Astrocyte (in vitro differentiated cells and primary cell): ENCODE data around the gene OSBPL3. TPM values are rescaled to one million over a fixed set of nuclear protein-coding genes. Genes with fewer than 3 reads are reported as not detected.

Experiments
- DNase-seq: peaks from one replicate; pipeline ENCODE4 v3.0.0-alpha.2; 2010; ENCODE audit warnings: low read depth
- FAIRE-seq: peaks from 2 replicates; lab custom pipeline; 2011; peaks lifted over from hg19 to GRCh38; lab: Jason Lieb, UNC
- H2AFZ ChIP-seq: 2 replicates; pipeline ENCODE4 v1.6.0; 2012; ENCODE audit warnings: low read depth, low read length, inconsistent platforms
- H3K27ac ChIP-seq: 2 replicates; pipeline ENCODE4 v1.5.1; 2011; ENCODE audit warnings: low read depth, low read length, inconsistent platforms
- H3K27me3 ChIP-seq: 2 replicates; pipeline ENCODE4 v1.6.0; 2011; ENCODE audit warnings: low read length, inconsistent platforms; ENCODE audit not compliant: insufficient read depth
- H3K36me3 ChIP-seq: 2 replicates; pipeline ENCODE4 v1.5.1; 2011; ENCODE audit warnings: low read length, inconsistent platforms; ENCODE audit not compliant: insufficient read depth
- H3K4me1 ChIP-seq: 2 replicates; pipeline ENCODE4 v1.5.1; 2011; ENCODE audit warnings: low read length, inconsistent platforms; ENCODE audit not compliant: insufficient read depth
- H3K4me2 ChIP-seq: 2 replicates; pipeline ENCODE4 v1.6.0; 2012; ENCODE audit warnings: low read length, inconsistent platforms
- H3K4me3 ChIP-seq: 2 replicates; pipeline ENCODE4 v1.5.1; 2011; ENCODE audit warnings: low read depth, mild to moderate bottlenecking, low read length, inconsistent platforms; ENCODE audit not compliant: insufficient read depth
- H3K79me2 ChIP-seq: 2 replicates; pipeline ENCODE4 v1.6.0; 2012; ENCODE audit warnings: mild to moderate bottlenecking, low read length, inconsistent platforms; ENCODE audit not compliant: insufficient read depth
- H3K9ac ChIP-seq: 2 replicates; pipeline ENCODE4 v1.6.0; 2012; ENCODE audit warnings: mild to moderate bottlenecking, low read length, inconsistent platforms
- H3K9me3 ChIP-seq: 2 replicates; pipeline ENCODE4 v1.5.1; 2012; ENCODE audit warnings: low read depth, mild to moderate bottlenecking, low read length, inconsistent platforms; ENCODE audit not compliant: insufficient read depth
- H4K20me1 ChIP-seq: 2 replicates; pipeline ENCODE4 v1.6.0; 2012; ENCODE audit warnings: low read length, inconsistent platforms; ENCODE audit not compliant: insufficient read depth
- H3K27ac Mint-ChIP-seq: one replicate; pipeline ENCODE4 v1.8.0; 2021; ENCODE audit warnings: mild to moderate bottlenecking, mixed read lengths; ENCODE audit not compliant: unreplicated experiment
- H3K27me3 Mint-ChIP-seq: one replicate; pipeline ENCODE4 v1.8.0; 2021; ENCODE audit warnings: low read depth, mixed read lengths; ENCODE audit not compliant: unreplicated experiment
- H3K36me3 Mint-ChIP-seq: one replicate; pipeline ENCODE4 v1.8.0; 2021; ENCODE audit warnings: low read depth, mixed read lengths; ENCODE audit not compliant: unreplicated experiment
- H3K4me1 Mint-ChIP-seq: one replicate; pipeline ENCODE4 v1.8.0; 2021; ENCODE audit warnings: low read depth, mixed read lengths; ENCODE audit not compliant: unreplicated experiment
- H3K4me3 Mint-ChIP-seq: one replicate; pipeline ENCODE4 v1.8.0; 2021; ENCODE audit warnings: mild to moderate bottlenecking, moderate library complexity, mixed read lengths; ENCODE audit not compliant: unreplicated experiment
- H3K9me3 Mint-ChIP-seq: one replicate; pipeline ENCODE4 v1.8.0; 2021; ENCODE audit warnings: mild to moderate bottlenecking, mixed read lengths; ENCODE audit not compliant: unreplicated experiment
- EZH2 ChIP-seq: IDR thresholded peaks from 2 replicates; pipeline ENCODE4 v1.6.1; 2012; ENCODE audit warnings: mild to moderate bottlenecking, low read length, inconsistent platforms; ENCODE audit not compliant: insufficient read depth
- total RNA-seq: library from RNA; stranded (reverse); gene quantifications from 2 replicates; pipeline ENCODE4 v1.2.1, GENCODE V29; 2021
- TF ChIP-seq, protein P1 (sequence below): IDR thresholded peaks from 2 replicates; pipeline ENCODE4 v1.5.1; 2011; ENCODE audit warnings: low read depth, mild to moderate bottlenecking, inconsistent platforms, low read length, moderate library complexity; ENCODE audit not compliant: insufficient read depth

The OSBPL3 gene
- total RNA-seq, 1 donor from 2014 or later: 62.9 TPM

DNA sequence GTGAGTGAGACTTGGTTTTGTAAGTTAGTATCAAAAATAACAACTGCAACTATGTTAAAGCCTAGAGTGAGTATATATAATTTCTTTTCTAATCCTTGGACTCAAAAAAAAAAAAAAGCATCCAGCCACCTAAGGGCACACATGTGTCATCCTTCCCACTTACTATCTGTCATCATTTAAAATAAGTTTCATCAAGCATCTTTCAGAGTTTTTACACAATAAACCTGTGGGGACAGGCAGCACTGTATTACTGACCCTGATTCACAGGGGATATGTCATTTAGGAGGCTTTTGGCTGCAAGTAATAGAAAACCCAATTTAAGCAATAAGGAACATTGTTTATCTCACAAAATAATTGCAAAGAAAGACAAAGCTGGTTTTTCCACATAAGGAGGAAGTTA, 32.3 kb upstream of the OSBPL3 start:
- Mint-ChIP-seq H3K4me1 (peaks cover 6% of the 10 kb centered on the region), H3K27me3 (no peaks in the 10 kb centered on the region), H3K27ac (no peak overlapping the region), H3K4me3 (no peak overlapping the region), H3K9me3 (peaks cover 2% of the 10 kb centered on the region), H3K36me3 (no peaks in the 10 kb centered on the region)
- no peaks in the 10 kb centered on the region for H3K9me3 ChIP-seq
- FAIRE-seq (peak; percentile 52), DNase-seq (no peak)
- H3K4me3 ChIP-seq: no peak overlapping the region
- H3K4me1 ChIP-seq: no peaks in the 10 kb centered on the region
- no peaks in the 10 kb centered on the region for H3K79me2 ChIP-seq
- H4K20me1 ChIP-seq: no peaks in the 10 kb centered on the region
- TF ChIP-seq EZH2: no peak
- TF ChIP-seq, protein P1, sequence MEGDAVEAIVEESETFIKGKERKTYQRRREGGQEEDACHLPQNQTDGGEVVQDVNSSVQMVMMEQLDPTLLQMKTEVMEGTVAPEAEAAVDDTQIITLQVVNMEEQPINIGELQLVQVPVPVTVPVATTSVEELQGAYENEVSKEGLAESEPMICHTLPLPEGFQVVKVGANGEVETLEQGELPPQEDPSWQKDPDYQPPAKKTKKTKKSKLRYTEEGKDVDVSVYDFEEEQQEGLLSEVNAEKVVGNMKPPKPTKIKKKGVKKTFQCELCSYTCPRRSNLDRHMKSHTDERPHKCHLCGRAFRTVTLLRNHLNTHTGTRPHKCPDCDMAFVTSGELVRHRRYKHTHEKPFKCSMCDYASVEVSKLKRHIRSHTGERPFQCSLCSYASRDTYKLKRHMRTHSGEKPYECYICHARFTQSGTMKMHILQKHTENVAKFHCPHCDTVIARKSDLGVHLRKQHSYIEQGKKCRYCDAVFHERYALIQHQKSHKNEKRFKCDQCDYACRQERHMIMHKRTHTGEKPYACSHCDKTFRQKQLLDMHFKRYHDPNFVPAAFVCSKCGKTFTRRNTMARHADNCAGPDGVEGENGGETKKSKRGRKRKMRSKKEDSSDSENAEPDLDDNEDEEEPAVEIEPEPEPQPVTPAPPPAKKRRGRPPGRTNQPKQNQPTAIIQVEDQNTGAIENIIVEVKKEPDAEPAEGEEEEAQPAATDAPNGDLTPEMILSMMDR: no peak
- H3K9ac ChIP-seq: no peak overlapping the region
- no peaks in the 10 kb centered on the region for H3K36me3 ChIP-seq
- no peaks in the 10 kb centered on the region for H3K27me3 ChIP-seq
- H3K27ac ChIP-seq: no peak overlapping the region
- H3K4me2 ChIP-seq: no peak overlapping the region
- H2AFZ ChIP-seq: no peak overlapping the region

DNA sequence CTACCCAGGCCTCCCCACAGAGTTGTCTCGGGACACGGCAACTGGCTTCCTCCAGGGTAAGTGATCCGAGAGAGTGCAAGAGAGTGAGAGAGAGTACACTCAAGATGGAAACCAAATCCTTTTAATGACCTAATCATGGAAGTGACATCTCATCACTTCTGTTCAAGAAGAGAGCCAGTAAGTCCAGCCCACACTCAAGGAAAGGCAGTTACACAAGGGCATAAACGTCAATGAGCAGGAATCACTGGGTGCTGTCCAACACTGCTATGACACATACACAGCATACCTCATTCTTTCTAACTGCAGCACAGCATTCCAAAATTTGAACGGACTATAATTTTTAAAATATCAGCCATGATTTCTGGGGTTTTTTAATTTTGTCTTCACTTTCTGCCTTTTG, 29.3 kb upstream of the OSBPL3 start:
- peak; percentile 87 for FAIRE-seq
- no peak overlapping the region for H3K27ac Mint-ChIP-seq
- H3K9me3 Mint-ChIP-seq: no peaks in the 10 kb centered on the region

DNA sequence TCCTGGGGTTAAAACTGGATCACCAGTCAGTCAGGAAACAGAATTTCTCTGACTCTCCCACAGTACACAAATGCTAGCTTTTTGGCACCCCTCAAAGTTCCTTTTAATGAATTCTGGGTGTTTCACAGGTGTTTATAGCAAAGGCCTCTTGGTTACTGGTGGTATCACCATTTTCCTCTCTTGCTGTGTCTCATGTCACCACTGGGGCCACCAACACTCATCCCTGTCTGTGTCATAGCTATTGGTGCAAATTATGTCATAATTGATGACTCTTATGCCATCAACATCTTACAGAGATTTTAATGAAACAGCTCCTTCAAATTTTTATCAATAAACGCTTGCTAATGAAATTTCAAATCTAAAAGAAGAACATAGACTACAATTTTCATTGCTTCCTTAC, 27.7 kb upstream of the OSBPL3 start:
- H3K36me3 Mint-ChIP-seq: no peaks in the 10 kb centered on the region
- TF ChIP-seq, protein P1: no peak
- TF ChIP-seq EZH2: no peak
- H3K27ac Mint-ChIP-seq: no peak overlapping the region
- H3K36me3 ChIP-seq: no peaks in the 10 kb centered on the region
- FAIRE-seq (no peak), DNase-seq (no peak)
- no peak overlapping the region for H3K4me3 ChIP-seq
- no peak overlapping the region for H2AFZ ChIP-seq
- no peaks in the 10 kb centered on the region for H3K9me3 ChIP-seq
- H4K20me1 ChIP-seq: no peaks in the 10 kb centered on the region
- H3K79me2 ChIP-seq: no peaks in the 10 kb centered on the region
- no peaks in the 10 kb centered on the region for H3K4me1 ChIP-seq
- no peaks in the 10 kb centered on the region for H3K9me3 Mint-ChIP-seq
- H3K4me3 Mint-ChIP-seq: no peak overlapping the region
- peaks cover 3% of the 10 kb centered on the region for H3K27me3 Mint-ChIP-seq
- no peaks in the 10 kb centered on the region for H3K27me3 ChIP-seq
- peaks cover under 1% of the 10 kb centered on the region for H3K4me1 Mint-ChIP-seq
- no peak overlapping the region for H3K27ac ChIP-seq
- H3K4me2 ChIP-seq: no peak overlapping the region
- no peak overlapping the region for H3K9ac ChIP-seq

More for the DNA sequence above, 29.3 kb upstream of the OSBPL3 start:
- Histone ChIP-seq H2AFZ (no peak overlapping the region), H3K4me1 (no peaks in the 10 kb centered on the region), H3K4me3 (no peak overlapping the region), H3K4me2 (no peak overlapping the region), H3K79me2 (no peaks in the 10 kb centered on the region), H3K9me3 (no peaks in the 10 kb centered on the region), H3K27ac (peak overlapping the region; percentile 58), H3K36me3 (no peaks in the 10 kb centered on the region), H4K20me1 (no peaks in the 10 kb centered on the region), H3K9ac (no peak overlapping the region), H3K27me3 (no peaks in the 10 kb centered on the region)
- DNase-seq: peak; percentile 98
- TF ChIP-seq EZH2: no peak
- TF ChIP-seq, protein P1: no peak
- Mint-ChIP-seq H3K4me3 (no peak overlapping the region), H3K4me1 (peaks cover 6% of the 10 kb centered on the region), H3K27me3 (no peaks in the 10 kb centered on the region), H3K36me3 (no peaks in the 10 kb centered on the region)
